GM23338 (cell line): ENCODE measurements around the gene CMIP. TPM values are rescaled to one million over a fixed set of nuclear protein-coding genes. Genes with fewer than 3 reads are reported as not detected.

Experiments used
- ATAC-seq: fragments of 200-7000 bp; cut with Tn5 transposase; 3 replicates; pipeline ENCODE4 v1.9.1; 2020
- DNase-seq: peaks from one replicate; pipeline ENCODE4 v3.0.0-alpha.2; 2015; ENCODE audit warnings: low spot score
- H2AFZ ChIP-seq: fragments of 200-600 bp; sonication (generic); 2 replicates; pipeline ENCODE4 v1.8.0; 2016; ENCODE audit warnings: antibody characterized with exemption, mild to moderate bottlenecking, moderate library complexity
- H3F3A ChIP-seq: fragments of 200-600 bp; sonication (generic); replicated peaks from 2 replicates; pipeline ENCODE4 v1.8.0; 2017; ENCODE audit warnings: antibody characterized with exemption, mixed run types, low read depth
- H3K27ac ChIP-seq: fragments of 200-600 bp; sonication (generic); 2 replicates; pipeline ENCODE4 v1.6.1; 2016; ENCODE audit warnings: low read depth
- H3K27me3 ChIP-seq: fragments of 200-600 bp; sonication (generic); 2 replicates; pipeline ENCODE4 v1.8.0; 2016; ENCODE audit warnings: mild to moderate bottlenecking, mixed run types, moderate library complexity; ENCODE audit not compliant: insufficient read depth
- H3K36me3 ChIP-seq: fragments of 200-600 bp; sonication (generic); 2 replicates; pipeline ENCODE4 v1.8.0; 2016; ENCODE audit warnings: mild to moderate bottlenecking; ENCODE audit not compliant: insufficient read depth
- H3K4me1 ChIP-seq: fragments of 200-600 bp; sonication (generic); 2 replicates; pipeline ENCODE4 v1.8.0; 2016; ENCODE audit warnings: mild to moderate bottlenecking, moderate library complexity; ENCODE audit not compliant: insufficient read depth
- H3K4me2 ChIP-seq: fragments of 200-600 bp; sonication (generic); 2 replicates; pipeline ENCODE4 v1.7.1; 2017; ENCODE audit warnings: mixed run types
- H3K4me3 ChIP-seq: fragments of 200-600 bp; sonication (generic); 2 replicates; pipeline ENCODE4 v1.6.1; 2016; ENCODE audit warnings: mixed run types
- H3K79me2 ChIP-seq: fragments of 200-600 bp; sonication (generic); replicated peaks from 2 replicates; pipeline ENCODE4 v1.8.0; 2017; ENCODE audit warnings: mild to moderate bottlenecking; ENCODE audit not compliant: insufficient read depth
- H3K9me2 ChIP-seq: fragments of 200-600 bp; sonication (generic); 2 replicates; pipeline ENCODE4 v1.8.0; 2017; ENCODE audit not compliant: insufficient read depth
- H4K20me1 ChIP-seq: fragments of 200-600 bp; sonication (generic); replicated peaks from 2 replicates; pipeline ENCODE4 v1.8.0; 2017; ENCODE audit warnings: mild to moderate bottlenecking; ENCODE audit not compliant: insufficient read depth
- H3K27ac Mint-ChIP-seq: 2 replicates; pipeline ENCODE4 v1.8.0; 2020; ENCODE audit warnings: inconsistent platforms, mild to moderate bottlenecking, moderate library complexity, mixed read lengths
- H3K27me3 Mint-ChIP-seq: 3 replicates; pipeline ENCODE4 v1.8.0; 2022; ENCODE audit warnings: low read depth, mild to moderate bottlenecking, moderate library complexity, mixed read lengths, inconsistent platforms; ENCODE audit not compliant: insufficient read depth, poor library complexity
- H3K36me3 Mint-ChIP-seq: 3 replicates; pipeline ENCODE4 v1.8.0; 2021; ENCODE audit warnings: low read depth, mild to moderate bottlenecking, inconsistent platforms, moderate library complexity, mixed read lengths
- H3K4me1 Mint-ChIP-seq: 3 replicates; pipeline ENCODE4 v1.8.0; 2020; ENCODE audit warnings: mild to moderate bottlenecking, inconsistent platforms, mixed read lengths
- H3K4me3 Mint-ChIP-seq: 3 replicates; pipeline ENCODE4 v1.8.0; 2021; ENCODE audit warnings: moderate library complexity, mild to moderate bottlenecking, inconsistent platforms, mixed read lengths
- H3K9me3 Mint-ChIP-seq: 3 replicates; pipeline ENCODE4 v1.8.0; 2020; ENCODE audit warnings: moderate library complexity, mild to moderate bottlenecking, inconsistent platforms, mixed read lengths
- CREB1 ChIP-seq: fragments of 250-450 bp; sonication (Bioruptor Pico); IDR thresholded peaks from 2 replicates; pipeline ENCODE4 v1.5.0; 2020; ENCODE audit warnings: low read depth, mild to moderate bottlenecking, moderate library complexity
- JUNB ChIP-seq: IDR thresholded peaks from one replicate; pipeline ENCODE4 v1.6.1; 2016; ENCODE audit warnings: antibody characterized with exemption; ENCODE audit not compliant: unreplicated experiment
- POLR2AphosphoS5 ChIP-seq: IDR thresholded peaks from 2 replicates; pipeline ENCODE4 v1.6.1; 2016; ENCODE audit warnings: antibody characterized with exemption, low read depth
- ZNF114 ChIP-seq: fragments of 250-450 bp; sonication (Bioruptor Pico); IDR thresholded peaks from 2 replicates; pipeline ENCODE4 v1.5.0; 2020; ENCODE audit warnings: mild to moderate bottlenecking, moderate library complexity
- polyA plus RNA-seq: library from polyadenylated mRNA; unstranded; fragments of >200 nt; fragmentation: Nextera tagmentation; extraction: Ambion mirVana; gene quantifications from 2 replicates; pipeline ENCODE4 v1.2.1, GENCODE V29; 2016
- total RNA-seq: library from RNA; depleted of rRNA; stranded (reverse); fragments of >200 nt; shearing (Covaris generic); gene quantifications from 2 replicates; pipeline ENCODE4 v1.2.3, GENCODE V29; 2014
- TF ChIP-seq, protein P1 (sequence below): fragments of 250-450 bp; sonication (Bioruptor Pico); IDR thresholded peaks from 2 replicates; pipeline ENCODE4 v1.5.0; 2020; ENCODE audit warnings: mild to moderate bottlenecking, moderate library complexity

CMIP gene
- total and polyA plus RNA-seq, 2 experiments from 2014 or later = 9.5 to 62.3 TPM

DNA sequence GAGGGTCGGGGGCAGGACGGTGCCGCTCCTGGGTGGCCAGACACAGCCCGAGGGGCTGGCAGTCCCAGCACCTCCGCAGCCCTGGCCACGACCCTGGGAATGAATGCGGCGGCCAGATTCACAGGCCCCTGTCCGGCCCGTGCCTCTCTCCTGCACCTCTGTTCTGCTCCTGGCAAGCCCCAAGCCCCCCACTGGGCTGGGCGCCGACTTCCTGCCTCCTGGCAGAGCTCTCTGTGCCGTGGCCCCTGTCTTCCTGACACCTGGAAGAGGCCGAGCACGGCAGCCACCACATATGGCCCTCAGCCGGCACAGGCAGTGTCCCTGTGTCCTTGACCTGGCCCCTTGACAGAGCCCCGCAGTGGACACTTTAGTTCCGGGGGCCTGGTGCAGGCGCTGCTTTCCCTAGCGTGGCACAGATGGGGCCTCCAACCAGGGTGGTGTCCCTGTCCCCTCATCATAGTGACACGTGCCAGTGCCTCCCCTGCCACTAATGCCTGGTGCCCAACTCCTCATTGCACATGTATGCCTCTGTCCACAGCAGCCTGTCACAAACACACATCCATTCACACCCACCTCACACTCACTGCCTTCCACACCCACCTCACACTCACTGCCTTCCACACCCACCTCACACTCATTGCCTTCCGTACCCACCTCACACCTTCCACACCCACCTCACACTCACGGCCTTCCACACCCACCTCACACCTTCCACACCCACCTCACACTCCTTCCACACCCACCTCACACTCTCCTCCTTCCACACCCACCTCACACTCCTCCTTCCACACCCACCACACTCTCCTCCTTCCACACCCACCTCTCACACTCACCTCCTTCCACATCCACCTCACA is 223.9 kb downstream of the CMIP start:
- no peak for TF ChIP-seq CREB1 (CRISPR knock-in tag)
- TF ChIP-seq JUNB = no peak
- TF ChIP-seq, protein P1, sequence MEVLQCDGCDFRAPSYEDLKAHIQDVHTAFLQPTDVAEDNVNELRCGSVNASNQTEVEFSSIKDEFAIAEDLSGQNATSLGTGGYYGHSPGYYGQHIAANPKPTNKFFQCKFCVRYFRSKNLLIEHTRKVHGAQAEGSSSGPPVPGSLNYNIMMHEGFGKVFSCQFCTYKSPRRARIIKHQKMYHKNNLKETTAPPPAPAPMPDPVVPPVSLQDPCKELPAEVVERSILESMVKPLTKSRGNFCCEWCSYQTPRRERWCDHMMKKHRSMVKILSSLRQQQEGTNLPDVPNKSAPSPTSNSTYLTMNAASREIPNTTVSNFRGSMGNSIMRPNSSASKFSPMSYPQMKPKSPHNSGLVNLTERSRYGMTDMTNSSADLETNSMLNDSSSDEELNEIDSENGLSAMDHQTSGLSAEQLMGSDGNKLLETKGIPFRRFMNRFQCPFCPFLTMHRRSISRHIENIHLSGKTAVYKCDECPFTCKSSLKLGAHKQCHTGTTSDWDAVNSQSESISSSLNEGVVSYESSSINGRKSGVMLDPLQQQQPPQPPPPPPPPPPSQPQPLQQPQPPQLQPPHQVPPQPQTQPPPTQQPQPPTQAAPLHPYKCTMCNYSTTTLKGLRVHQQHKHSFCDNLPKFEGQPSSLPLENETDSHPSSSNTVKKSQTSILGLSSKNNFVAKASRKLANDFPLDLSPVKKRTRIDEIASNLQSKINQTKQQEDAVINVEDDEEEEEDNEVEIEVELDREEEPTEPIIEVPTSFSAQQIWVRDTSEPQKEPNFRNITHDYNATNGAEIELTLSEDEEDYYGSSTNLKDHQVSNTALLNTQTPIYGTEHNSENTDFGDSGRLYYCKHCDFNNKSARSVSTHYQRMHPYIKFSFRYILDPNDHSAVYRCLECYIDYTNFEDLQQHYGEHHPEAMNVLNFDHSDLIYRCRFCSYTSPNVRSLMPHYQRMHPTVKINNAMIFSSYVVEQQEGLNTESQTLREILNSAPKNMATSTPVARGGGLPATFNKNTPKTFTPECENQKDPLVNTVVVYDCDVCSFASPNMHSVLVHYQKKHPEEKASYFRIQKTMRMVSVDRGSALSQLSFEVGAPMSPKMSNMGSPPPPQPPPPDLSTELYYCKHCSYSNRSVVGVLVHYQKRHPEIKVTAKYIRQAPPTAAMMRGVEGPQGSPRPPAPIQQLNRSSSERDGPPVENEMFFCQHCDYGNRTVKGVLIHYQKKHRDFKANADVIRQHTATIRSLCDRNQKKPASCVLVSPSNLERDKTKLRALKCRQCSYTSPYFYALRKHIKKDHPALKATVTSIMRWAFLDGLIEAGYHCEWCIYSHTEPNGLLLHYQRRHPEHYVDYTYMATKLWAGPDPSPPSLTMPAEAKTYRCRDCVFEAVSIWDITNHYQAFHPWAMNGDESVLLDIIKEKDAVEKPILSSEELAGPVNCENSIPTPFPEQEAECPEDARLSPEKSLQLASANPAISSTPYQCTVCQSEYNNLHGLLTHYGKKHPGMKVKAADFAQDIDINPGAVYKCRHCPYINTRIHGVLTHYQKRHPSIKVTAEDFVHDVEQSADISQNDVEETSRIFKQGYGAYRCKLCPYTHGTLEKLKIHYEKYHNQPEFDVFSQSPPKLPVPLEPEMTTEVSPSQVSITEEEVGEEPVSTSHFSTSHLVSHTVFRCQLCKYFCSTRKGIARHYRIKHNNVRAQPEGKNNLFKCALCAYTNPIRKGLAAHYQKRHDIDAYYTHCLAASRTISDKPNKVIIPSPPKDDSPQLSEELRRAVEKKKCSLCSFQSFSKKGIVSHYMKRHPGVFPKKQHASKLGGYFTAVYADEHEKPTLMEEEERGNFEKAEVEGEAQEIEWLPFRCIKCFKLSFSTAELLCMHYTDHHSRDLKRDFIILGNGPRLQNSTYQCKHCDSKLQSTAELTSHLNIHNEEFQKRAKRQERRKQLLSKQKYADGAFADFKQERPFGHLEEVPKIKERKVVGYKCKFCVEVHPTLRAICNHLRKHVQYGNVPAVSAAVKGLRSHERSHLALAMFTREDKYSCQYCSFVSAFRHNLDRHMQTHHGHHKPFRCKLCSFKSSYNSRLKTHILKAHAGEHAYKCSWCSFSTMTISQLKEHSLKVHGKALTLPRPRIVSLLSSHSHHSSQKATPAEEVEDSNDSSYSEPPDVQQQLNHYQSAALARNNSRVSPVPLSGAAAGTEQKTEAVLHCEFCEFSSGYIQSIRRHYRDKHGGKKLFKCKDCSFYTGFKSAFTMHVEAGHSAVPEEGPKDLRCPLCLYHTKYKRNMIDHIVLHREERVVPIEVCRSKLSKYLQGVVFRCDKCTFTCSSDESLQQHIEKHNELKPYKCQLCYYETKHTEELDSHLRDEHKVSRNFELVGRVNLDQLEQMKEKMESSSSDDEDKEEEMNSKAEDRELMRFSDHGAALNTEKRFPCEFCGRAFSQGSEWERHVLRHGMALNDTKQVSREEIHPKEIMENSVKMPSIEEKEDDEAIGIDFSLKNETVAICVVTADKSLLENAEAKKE (CRISPR knock-in tag) = no peak
- no peak for TF ChIP-seq POLR2AphosphoS5
- no peak for TF ChIP-seq ZNF114
- H3K4me1 Mint-ChIP-seq = peaks cover 4% of the 10 kb centered on the region; the same call in 1 of the 3 replicates
- H3K27me3 ChIP-seq = no peaks in the 10 kb centered on the region
- 0 out of 2 replicates have a peak, but pooled peaks cover 5% of the 10 kb centered on the region for H3F3A ChIP-seq
- H4K20me1 ChIP-seq = no peaks in the 10 kb centered on the region; the same call in none of the 2 replicates
- H3K9me2 ChIP-seq = no peaks in the 10 kb centered on the region
- H3K36me3 Mint-ChIP-seq = peaks cover 41% of the 10 kb centered on the region
- H3K4me1 ChIP-seq = no peaks in the 10 kb centered on the region
- no peak overlapping the region for H3K4me3 ChIP-seq
- peaks cover 4% of the 10 kb centered on the region; the same call in 1 of the 2 replicates for H3K36me3 ChIP-seq
- DNase-seq = no peak
- H3K4me2 ChIP-seq = no peak overlapping the region
- H3K27ac Mint-ChIP-seq = no peak overlapping the region
- no peak overlapping the region for H3K27ac ChIP-seq
- no peak overlapping the region for H2AFZ ChIP-seq
- H3K27me3 Mint-ChIP-seq = peaks cover 17% of the 10 kb centered on the region
- H3K79me2 ChIP-seq = no peaks in the 10 kb centered on the region
- peak; percentile 20; the same call in 2 of the 3 replicates for ATAC-seq
- H3K4me3 Mint-ChIP-seq = no peak overlapping the region
- no peaks in the 10 kb centered on the region; the same call in 2 of the 3 replicates for H3K9me3 Mint-ChIP-seq
